DOHH2 (cell line): ENCODE data around the gene CNNM4.

Experiments
- CTCF ChIP-seq: fragments of 200-600 bp; sonication (generic); IDR thresholded peaks from one replicate; pipeline ENCODE4 v1.5.1; 2014; ENCODE audit warnings: antibody characterized with exemption, mild to moderate bottlenecking, low read depth, low read length; ENCODE audit not compliant: poor library complexity, severe bottlenecking
- EZH2phosphoT487 ChIP-seq: fragments of 200-600 bp; sonication (generic); IDR thresholded peaks from 2 replicates; pipeline ENCODE4 v1.6.1; 2017; ENCODE audit warnings: borderline replicate concordance, mild to moderate bottlenecking, antibody characterized with exemption, low read length, moderate library complexity, mixed read lengths

GRCh38 chr2:96801005-96801785, 40.5 kb downstream of the CNNM4 start:
- TF ChIP-seq CTCF (peak; percentile 98), EZH2phosphoT487 (no peak)
